Glutamatergic neuron (in vitro differentiated cells): ENCODE results near the gene TRABD. TPM values are rescaled to one million over a fixed set of nuclear protein-coding genes. Genes with fewer than 3 reads are reported as not detected.
A peak's percentile ranks its signal among the peaks of the same experiment; 100 is the strongest.

Experiments used
- DNase-seq: peaks from one replicate; pipeline ENCODE4 v3.0.0; 2022
- H3K27ac Mint-ChIP-seq: one replicate; pipeline ENCODE4 v1.8.0; 2020; ENCODE audit warnings: mild to moderate bottlenecking, mixed read lengths, inconsistent platforms; ENCODE audit not compliant: unreplicated experiment
- H3K27me3 Mint-ChIP-seq: one replicate; pipeline ENCODE4 v1.8.0; 2020; ENCODE audit warnings: mild to moderate bottlenecking, moderate library complexity, mixed read lengths, inconsistent platforms; ENCODE audit not compliant: unreplicated experiment
- H3K36me3 Mint-ChIP-seq: one replicate; pipeline ENCODE4 v1.8.0; 2020; ENCODE audit warnings: mild to moderate bottlenecking, mixed read lengths, inconsistent platforms; ENCODE audit not compliant: unreplicated experiment
- H3K4me1 Mint-ChIP-seq: one replicate; pipeline ENCODE4 v1.8.0; 2020; ENCODE audit warnings: mild to moderate bottlenecking, low read depth, mixed read lengths, inconsistent platforms; ENCODE audit not compliant: unreplicated experiment
- H3K4me3 Mint-ChIP-seq: one replicate; pipeline ENCODE4 v1.8.0; 2020; ENCODE audit warnings: mild to moderate bottlenecking, mixed read lengths, inconsistent platforms; ENCODE audit not compliant: unreplicated experiment
- H3K9me3 Mint-ChIP-seq: one replicate; pipeline ENCODE4 v1.8.0; 2020; ENCODE audit warnings: mild to moderate bottlenecking, moderate library complexity, mixed read lengths, inconsistent platforms; ENCODE audit not compliant: unreplicated experiment
- total RNA-seq: library from RNA; stranded (reverse); fragmentation: NEBNext Ultra II Directional; extraction: Animal tissue kit (Norgen Biotek cat#: 25700); gene quantifications from one replicate; pipeline ENCODE4 v1.2.1, GENCODE V29; 2021; ENCODE audit not compliant: unreplicated experiment
- TF ChIP-seq, protein P1 (sequence below): fragments of 200-600 bp; sonication (generic); IDR thresholded peaks from one replicate; pipeline ENCODE4 v1.5.0; 2021; ENCODE audit not compliant: partially characterized antibody, unreplicated experiment

Gene TRABD
- total RNA-seq, 1 donor from 2014 or later = 31.3 TPM

GRCh38 chr22:50183141-50183971, 2.4 kb upstream of the TRABD start:
- Mint-ChIP-seq H3K27ac (no peak overlapping the region), H3K4me1 (peaks cover 6% of the 10 kb centered on the region), H3K27me3 (peaks cover 8% of the 10 kb centered on the region), H3K9me3 (peaks cover 7% of the 10 kb centered on the region), H3K4me3 (no peak overlapping the region), H3K36me3 (no peaks in the 10 kb centered on the region)
- TF ChIP-seq, protein P1, sequence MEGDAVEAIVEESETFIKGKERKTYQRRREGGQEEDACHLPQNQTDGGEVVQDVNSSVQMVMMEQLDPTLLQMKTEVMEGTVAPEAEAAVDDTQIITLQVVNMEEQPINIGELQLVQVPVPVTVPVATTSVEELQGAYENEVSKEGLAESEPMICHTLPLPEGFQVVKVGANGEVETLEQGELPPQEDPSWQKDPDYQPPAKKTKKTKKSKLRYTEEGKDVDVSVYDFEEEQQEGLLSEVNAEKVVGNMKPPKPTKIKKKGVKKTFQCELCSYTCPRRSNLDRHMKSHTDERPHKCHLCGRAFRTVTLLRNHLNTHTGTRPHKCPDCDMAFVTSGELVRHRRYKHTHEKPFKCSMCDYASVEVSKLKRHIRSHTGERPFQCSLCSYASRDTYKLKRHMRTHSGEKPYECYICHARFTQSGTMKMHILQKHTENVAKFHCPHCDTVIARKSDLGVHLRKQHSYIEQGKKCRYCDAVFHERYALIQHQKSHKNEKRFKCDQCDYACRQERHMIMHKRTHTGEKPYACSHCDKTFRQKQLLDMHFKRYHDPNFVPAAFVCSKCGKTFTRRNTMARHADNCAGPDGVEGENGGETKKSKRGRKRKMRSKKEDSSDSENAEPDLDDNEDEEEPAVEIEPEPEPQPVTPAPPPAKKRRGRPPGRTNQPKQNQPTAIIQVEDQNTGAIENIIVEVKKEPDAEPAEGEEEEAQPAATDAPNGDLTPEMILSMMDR = no peak
- no peak for DNase-seq

DNA sequence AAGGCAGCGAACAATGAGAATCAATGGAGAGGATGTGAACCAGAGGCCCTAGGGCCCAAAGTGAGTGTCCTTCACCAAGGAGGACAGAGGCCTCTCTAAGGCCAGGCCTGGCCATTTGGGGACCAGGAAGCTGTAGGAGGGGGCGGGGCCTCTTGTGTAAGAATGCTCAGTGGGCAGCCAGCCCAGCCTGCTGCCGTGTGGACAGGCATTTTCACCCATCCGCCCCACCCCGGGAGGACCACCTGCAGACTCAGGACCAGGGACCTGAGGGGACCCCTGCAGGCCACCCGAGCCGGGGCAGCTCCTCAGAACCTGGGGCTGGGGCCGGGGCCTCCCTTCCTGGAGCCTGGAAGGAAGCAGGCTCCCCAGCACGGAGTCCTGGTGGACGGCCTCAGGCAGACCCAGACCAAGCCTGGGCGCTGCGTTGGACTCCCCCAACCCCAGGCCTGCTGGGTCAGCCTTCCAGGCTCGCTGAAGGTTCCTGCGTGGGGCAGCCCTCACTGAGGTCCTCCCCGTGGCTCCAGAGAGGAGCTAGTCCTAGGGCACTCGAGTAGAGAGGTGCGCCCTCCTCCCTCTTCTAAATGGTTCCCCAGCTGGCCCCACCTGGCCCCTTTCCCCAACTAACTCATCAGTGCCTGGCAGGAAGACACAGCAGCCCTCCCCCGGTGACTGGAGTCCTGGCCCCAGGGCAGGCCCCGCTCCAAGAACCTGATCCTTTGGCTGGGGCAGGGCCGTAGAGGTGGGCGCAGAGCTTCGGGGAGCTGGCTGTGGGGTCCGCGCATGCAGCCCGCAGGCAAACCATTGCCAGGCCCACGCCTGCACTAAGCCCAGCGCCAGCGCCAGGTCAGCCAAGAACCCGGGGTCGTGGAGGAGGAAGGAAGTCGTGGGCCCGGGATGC, 1.5 kb upstream of the TRABD start:
- peaks cover 8% of the 10 kb centered on the region for H3K27me3 Mint-ChIP-seq
- H3K36me3 Mint-ChIP-seq = no peaks in the 10 kb centered on the region
- H3K9me3 Mint-ChIP-seq = peaks cover 7% of the 10 kb centered on the region
- H3K4me1 Mint-ChIP-seq = peaks cover 6% of the 10 kb centered on the region
- peak overlapping the region; percentile 59 for H3K4me3 Mint-ChIP-seq
- no peak overlapping the region for H3K27ac Mint-ChIP-seq
- TF ChIP-seq, protein P1 = no peak
- no peak for DNase-seq

GRCh38 chr22:50184902-50185374, 775 bp upstream of the TRABD start:
- DNase-seq = no peak
- TF ChIP-seq, protein P1 = no peak
- H3K36me3 Mint-ChIP-seq = no peaks in the 10 kb centered on the region
- peaks cover 4% of the 10 kb centered on the region for H3K27me3 Mint-ChIP-seq
- H3K4me3 Mint-ChIP-seq = no peak overlapping the region
- H3K9me3 Mint-ChIP-seq = peaks cover 5% of the 10 kb centered on the region
- peaks cover 7% of the 10 kb centered on the region for H3K4me1 Mint-ChIP-seq
- H3K27ac Mint-ChIP-seq = no peak overlapping the region

DNA sequence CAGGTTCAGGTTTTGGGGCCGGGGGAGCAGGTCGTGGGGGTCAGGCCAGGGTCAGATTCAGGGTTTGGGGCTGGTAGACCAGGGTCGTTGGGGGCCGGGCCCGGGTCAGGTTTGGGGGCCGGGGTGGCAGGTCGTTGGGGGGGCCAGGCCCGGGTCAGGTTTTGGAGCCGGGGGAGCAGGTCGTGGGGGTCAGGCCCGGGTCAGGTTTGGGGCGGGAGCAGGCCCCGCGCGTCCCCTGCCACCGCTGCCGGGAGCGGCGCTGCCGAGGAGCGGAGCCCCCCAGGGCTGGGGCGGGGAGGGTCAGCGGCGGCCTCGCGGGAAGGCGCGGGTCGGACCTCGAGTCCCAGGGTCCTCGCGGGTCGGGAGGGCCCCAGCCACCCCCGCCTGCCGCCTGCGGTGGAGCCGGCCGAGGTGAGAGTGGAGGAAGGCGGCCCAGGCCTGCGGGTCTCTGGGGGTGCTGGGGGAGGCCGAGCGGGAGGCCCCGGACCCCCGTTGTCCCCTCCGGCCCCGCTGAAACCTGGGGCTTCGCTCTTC, 535 bp downstream of the TRABD start:
- no peak for DNase-seq
- Mint-ChIP-seq H3K27me3 (peaks cover 5% of the 10 kb centered on the region), H3K27ac (peak overlapping the region; percentile 80), H3K4me1 (peaks cover 9% of the 10 kb centered on the region), H3K36me3 (no peaks in the 10 kb centered on the region), H3K9me3 (peaks cover 5% of the 10 kb centered on the region), H3K4me3 (peak overlapping the region; percentile 89)
- TF ChIP-seq, protein P1 = no peak
